Suprapubic skin (tissue), 4 donors: ENCODE measurements around the gene ALDH1L1.

Source experiments
- POLR2A ChIP-seq, 2 donors: fragments of 450-650 bp; IDR thresholded peaks; one replicate each; pipeline ENCODE4 v1.6.1; 2017; ENCODE audit warnings: antibody characterized with exemption in 2 of 2, mild to moderate bottlenecking in 2 of 2, moderate library complexity in 2 of 2
- POLR2AphosphoS5 ChIP-seq, 3 donors: sonication (generic); formaldehyde crosslinking; IDR thresholded peaks; one replicate each; pipeline ENCODE4 v1.6.1; 2017; ENCODE audit warnings: antibody characterized with exemption in 3 of 3

DNA sequence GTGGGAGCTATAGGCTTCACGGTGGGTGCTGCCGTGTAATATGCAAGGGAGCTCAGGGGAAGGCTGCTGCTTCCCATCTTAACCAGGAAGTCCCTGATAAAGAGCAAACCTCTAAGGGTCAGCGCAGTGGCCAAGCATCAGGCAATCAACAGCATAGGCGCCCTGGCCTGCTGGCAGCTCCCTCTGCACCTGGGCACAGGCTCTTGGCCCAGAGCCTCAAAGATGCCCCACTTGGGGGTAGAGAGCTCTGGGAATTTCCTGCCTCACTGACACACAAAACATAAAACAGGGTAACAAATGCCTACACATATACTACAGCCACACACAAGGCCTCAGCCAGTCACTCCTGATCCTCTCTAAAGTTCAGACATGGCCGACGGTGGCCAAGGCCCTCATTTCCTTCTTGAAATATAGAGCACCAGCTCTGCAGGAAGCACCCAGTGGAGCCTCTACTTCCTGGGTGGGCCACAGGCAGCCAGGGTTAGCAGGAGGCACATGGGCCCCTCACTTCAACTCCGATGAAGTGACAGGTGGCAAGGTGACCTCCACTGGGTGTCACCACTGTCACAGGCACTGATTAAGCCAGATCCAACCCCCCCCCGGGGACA, 116.9 kb downstream of the ALDH1L1 start:
- TF ChIP-seq POLR2A (IDR thresholded peaks at IDR 0.05), result no peak
- TF ChIP-seq POLR2AphosphoS5 (IDR thresholded peaks at IDR 0.05), result no peak
